Measurements from ENCODE around the gene TRIM25. TPM values are rescaled to one million over a fixed set of nuclear protein-coding genes. Genes with fewer than 3 reads are reported as not detected.

The TRIM25 gene
- total RNA-seq, 1 experiment from 2014 or later, result 32.5 TPM

DNA sequence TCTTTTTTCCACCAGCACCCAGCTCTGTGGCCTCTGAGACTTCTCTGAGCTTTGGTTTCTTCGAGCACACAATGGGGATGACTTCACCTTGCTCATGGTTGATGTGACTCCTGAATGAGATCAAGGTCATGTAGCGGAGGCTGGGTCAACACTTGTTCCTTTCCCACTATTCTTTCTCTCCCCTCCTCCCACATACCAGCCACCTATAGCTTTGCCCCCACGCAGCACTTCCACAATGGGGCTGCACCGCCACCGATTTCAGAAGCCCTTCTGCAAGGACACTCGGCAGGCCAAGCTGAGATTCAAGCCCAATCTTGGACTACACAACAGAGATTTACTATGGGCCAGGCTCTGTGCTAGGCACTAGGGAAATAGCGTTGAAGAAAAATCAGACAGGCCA, 14.4 kb downstream of the TRIM25 start:
- Mint-ChIP-seq H3K36me3 (ENCODE audit: insufficient read depth in 1 of 3, low read depth in 3 of 3) (peaks cover 33 to 78% (median 38%) of the 10 kb centered on the region in 3 experiments), H3K27me3 (ENCODE audit: low read depth) (no peaks in the 10 kb centered on the region), H3K4me3 (no peak overlapping the region), H3K9me3 (no peaks in the 10 kb centered on the region), H3K4me1 (peaks cover 17 to 29% of the 10 kb centered on the region in 2 experiments), H3K27ac (peak overlapping the region in 2 of 3 experiments; percentile 69 to 92; a peak in 2 of 7 replicates)
- Histone ChIP-seq H2AFZ (ENCODE audit: low read length) (no peak overlapping the region), H3K23me2 (ENCODE audit: insufficient read length, low read depth, low read length, poor library complexity, severe bottlenecking) (no peaks in the 10 kb centered on the region), H4K20me1 (ENCODE audit: control insufficient read depth, insufficient read depth, insufficient read length) (no peaks in the 10 kb centered on the region), H3K79me2 (ENCODE audit: insufficient read depth, low read length) (no peaks in the 10 kb centered on the region), H3K23ac (ENCODE audit: insufficient read length, low read depth, low read length) (no peak overlapping the region), H3K4me1 (ENCODE audit: insufficient read depth, low read length) (no peaks in the 10 kb centered on the region), H3K4ac (ENCODE audit: low read depth, low read length) (no peak overlapping the region), H3K18ac (ENCODE audit: insufficient read length, low read depth, low read length) (no peak overlapping the region), H3K56ac (ENCODE audit: insufficient read length, low read depth, low read length) (no peak overlapping the region), H2BK120ac (ENCODE audit: low read depth, low read length, poor library complexity, severe bottlenecking) (no peak overlapping the region), H4K8ac (replicated peaks; ENCODE audit: insufficient read length, low read depth, low read length) (no peak overlapping the region), H2BK15ac (ENCODE audit: low read depth, low read length) (no peak overlapping the region), H3K27ac (ENCODE audit: insufficient read length, low read depth, low read length) (no peak overlapping the region), H3K9me3 (ENCODE audit: control insufficient read depth, low read depth, low read length) (no peaks in the 10 kb centered on the region), H3K4me2 (ENCODE audit: insufficient read depth, insufficient read length, low read length) (no peak overlapping the region), H4K5ac (ENCODE audit: insufficient read length, low read depth, low read length) (no peak overlapping the region), H3K27me3 (ENCODE audit: insufficient read depth, low read length) (no peaks in the 10 kb centered on the region; the same call in 1 of the 2 replicates), H4K91ac (ENCODE audit: insufficient read length, low read depth, low read length) (no peak overlapping the region), H2BK5ac (ENCODE audit: insufficient read length, low read length) (no peak overlapping the region), H2AK5ac (ENCODE audit: insufficient read length, low read length) (no peak overlapping the region), H2BK20ac (ENCODE audit: low read depth, low read length, poor library complexity, severe bottlenecking) (no peak overlapping the region), H3K14ac (ENCODE audit: insufficient read depth, low read length) (no peak overlapping the region), H3K79me1 (ENCODE audit: insufficient read depth, low read depth, low read length, poor library complexity, severe bottlenecking) (no peaks in the 10 kb centered on the region), H3T11ph (ENCODE audit: low read length) (no peak overlapping the region), H2BK12ac (ENCODE audit: insufficient read length, low read depth, low read length) (no peak overlapping the region), H3K9ac (ENCODE audit: extremely low read depth, insufficient read length, low read length) (no peak overlapping the region)
- TF ChIP-seq, protein P1, sequence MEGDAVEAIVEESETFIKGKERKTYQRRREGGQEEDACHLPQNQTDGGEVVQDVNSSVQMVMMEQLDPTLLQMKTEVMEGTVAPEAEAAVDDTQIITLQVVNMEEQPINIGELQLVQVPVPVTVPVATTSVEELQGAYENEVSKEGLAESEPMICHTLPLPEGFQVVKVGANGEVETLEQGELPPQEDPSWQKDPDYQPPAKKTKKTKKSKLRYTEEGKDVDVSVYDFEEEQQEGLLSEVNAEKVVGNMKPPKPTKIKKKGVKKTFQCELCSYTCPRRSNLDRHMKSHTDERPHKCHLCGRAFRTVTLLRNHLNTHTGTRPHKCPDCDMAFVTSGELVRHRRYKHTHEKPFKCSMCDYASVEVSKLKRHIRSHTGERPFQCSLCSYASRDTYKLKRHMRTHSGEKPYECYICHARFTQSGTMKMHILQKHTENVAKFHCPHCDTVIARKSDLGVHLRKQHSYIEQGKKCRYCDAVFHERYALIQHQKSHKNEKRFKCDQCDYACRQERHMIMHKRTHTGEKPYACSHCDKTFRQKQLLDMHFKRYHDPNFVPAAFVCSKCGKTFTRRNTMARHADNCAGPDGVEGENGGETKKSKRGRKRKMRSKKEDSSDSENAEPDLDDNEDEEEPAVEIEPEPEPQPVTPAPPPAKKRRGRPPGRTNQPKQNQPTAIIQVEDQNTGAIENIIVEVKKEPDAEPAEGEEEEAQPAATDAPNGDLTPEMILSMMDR (conservative IDR thresholded peaks at IDR 0.05), result no peak
- no peak for DNase-seq
- no CpG with 5 or more reads among the region's 7 CpGs for WGBS (ENCODE audit: extremely low coverage, insufficient read length, low lambda C conversion rate)

All from H9 (cell line).